Nephron (organoid): ENCODE data around the gene PTPRD.
A peak's percentile ranks its signal among the peaks of the same experiment; 100 is the strongest.

ENCODE experiments used
- H3K27ac Mint-ChIP-seq, 3 experiments: 2 replicates each; pipeline ENCODE4 v1.8.0; 2020; ENCODE audit warnings: mixed read lengths in 3 of 3, mild to moderate bottlenecking in 2 of 3, moderate library complexity in 1 of 3
- H3K27me3 Mint-ChIP-seq: 2 replicates; pipeline ENCODE4 v1.8.0; 2021; ENCODE audit warnings: low read depth, mild to moderate bottlenecking, moderate library complexity, mixed read lengths
- H3K36me3 Mint-ChIP-seq: 2 replicates; pipeline ENCODE4 v1.8.0; 2020; ENCODE audit warnings: low read depth, mixed read lengths
- H3K4me1 Mint-ChIP-seq: 2 replicates; pipeline ENCODE4 v1.8.0; 2020; ENCODE audit warnings: mixed read lengths
- H3K4me3 Mint-ChIP-seq, 3 experiments: 2 replicates each; pipeline ENCODE4 v1.8.0; 2020; ENCODE audit warnings: mild to moderate bottlenecking in 3 of 3, mixed read lengths in 3 of 3, moderate library complexity in 2 of 3
- H3K9me3 Mint-ChIP-seq: 2 replicates; pipeline ENCODE4 v1.8.0; 2020; ENCODE audit warnings: mixed read lengths
- TF ChIP-seq, protein P1 (sequence below), 3 experiments: fragments of 200-600 bp; sonication (generic); IDR thresholded peaks; one replicate each; pipeline ENCODE4 v1.5.0; 2021; ENCODE audit warnings: antibody characterized with exemption in 3 of 3; ENCODE audit not compliant: unreplicated experiment in 3 of 3

PTPRD gene

GRCh38 chr9:8835291-8835690, 1777.5 kb downstream of the PTPRD start:
- TF ChIP-seq, protein P1, sequence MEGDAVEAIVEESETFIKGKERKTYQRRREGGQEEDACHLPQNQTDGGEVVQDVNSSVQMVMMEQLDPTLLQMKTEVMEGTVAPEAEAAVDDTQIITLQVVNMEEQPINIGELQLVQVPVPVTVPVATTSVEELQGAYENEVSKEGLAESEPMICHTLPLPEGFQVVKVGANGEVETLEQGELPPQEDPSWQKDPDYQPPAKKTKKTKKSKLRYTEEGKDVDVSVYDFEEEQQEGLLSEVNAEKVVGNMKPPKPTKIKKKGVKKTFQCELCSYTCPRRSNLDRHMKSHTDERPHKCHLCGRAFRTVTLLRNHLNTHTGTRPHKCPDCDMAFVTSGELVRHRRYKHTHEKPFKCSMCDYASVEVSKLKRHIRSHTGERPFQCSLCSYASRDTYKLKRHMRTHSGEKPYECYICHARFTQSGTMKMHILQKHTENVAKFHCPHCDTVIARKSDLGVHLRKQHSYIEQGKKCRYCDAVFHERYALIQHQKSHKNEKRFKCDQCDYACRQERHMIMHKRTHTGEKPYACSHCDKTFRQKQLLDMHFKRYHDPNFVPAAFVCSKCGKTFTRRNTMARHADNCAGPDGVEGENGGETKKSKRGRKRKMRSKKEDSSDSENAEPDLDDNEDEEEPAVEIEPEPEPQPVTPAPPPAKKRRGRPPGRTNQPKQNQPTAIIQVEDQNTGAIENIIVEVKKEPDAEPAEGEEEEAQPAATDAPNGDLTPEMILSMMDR (IDR thresholded peaks at IDR 0.05; ENCODE audit: unreplicated experiment in 3 of 3) = no peak
- peaks cover 36% of the 10 kb centered on the region for H3K4me1 Mint-ChIP-seq
- peak overlapping the region in 2 of 3 experiments; percentile 37 to 77 for H3K27ac Mint-ChIP-seq
- H3K9me3 Mint-ChIP-seq = peaks cover 4% of the 10 kb centered on the region
- no peak overlapping the region for H3K4me3 Mint-ChIP-seq
- H3K27me3 Mint-ChIP-seq = no peaks in the 10 kb centered on the region
- peaks cover 39% of the 10 kb centered on the region for H3K36me3 Mint-ChIP-seq

DNA sequence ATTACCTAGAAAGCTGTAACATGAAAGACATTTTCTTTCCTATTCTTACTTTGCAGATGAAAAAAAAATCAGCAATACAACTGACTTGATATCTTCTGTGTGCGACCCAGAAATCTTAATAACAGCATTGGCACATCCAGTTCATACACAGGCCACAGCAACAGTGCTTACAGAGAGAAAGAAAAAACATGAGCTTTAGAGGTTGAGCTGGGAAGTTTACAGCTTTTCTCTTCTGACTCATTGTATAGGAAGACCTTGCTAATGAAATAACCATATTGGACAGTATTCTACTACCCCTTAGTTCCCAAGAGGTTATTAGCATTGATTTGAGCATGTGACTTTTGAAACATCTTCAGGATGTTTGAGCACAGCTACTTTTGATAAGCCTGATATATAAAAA, 1779.8 kb downstream of the PTPRD start:
- Mint-ChIP-seq H3K9me3 (peaks cover 2% of the 10 kb centered on the region), H3K36me3 (peaks cover 20% of the 10 kb centered on the region), H3K27me3 (no peaks in the 10 kb centered on the region), H3K4me1 (peaks cover 40% of the 10 kb centered on the region), H3K4me3 (no peak overlapping the region), H3K27ac (peak overlapping the region; percentile 76 to 92 (median 87))
- TF ChIP-seq, protein P1 (IDR thresholded peaks at IDR 0.05; ENCODE audit: unreplicated experiment in 3 of 3) = no peak

DNA sequence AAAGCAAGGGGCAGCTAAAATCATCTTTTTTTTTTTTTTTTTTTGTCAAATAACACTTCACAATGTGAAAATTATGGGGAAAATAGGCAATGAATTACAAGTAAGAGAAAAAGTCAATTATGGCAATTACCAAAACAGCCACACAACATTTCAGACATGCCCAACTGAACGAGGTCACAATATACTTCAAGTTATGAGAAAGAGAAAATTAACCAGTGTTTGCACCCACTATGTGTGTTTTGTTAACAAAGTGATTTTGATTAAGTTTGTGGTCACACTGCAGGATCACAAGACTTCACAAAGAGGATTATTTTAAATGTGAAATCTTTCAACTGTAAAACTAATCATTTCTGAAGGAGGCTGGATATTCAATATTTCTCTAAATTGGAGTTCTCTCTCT, 1780.4 kb downstream of the PTPRD start:
- Mint-ChIP-seq H3K9me3 (no peaks in the 10 kb centered on the region), H3K27me3 (no peaks in the 10 kb centered on the region), H3K36me3 (peaks cover 14% of the 10 kb centered on the region), H3K4me1 (peaks cover 40% of the 10 kb centered on the region), H3K27ac (peak overlapping the region; percentile 76 to 92 (median 87)), H3K4me3 (no peak overlapping the region)
- TF ChIP-seq, protein P1 (IDR thresholded peaks at IDR 0.05; ENCODE audit: unreplicated experiment in 3 of 3) = no peak

DNA sequence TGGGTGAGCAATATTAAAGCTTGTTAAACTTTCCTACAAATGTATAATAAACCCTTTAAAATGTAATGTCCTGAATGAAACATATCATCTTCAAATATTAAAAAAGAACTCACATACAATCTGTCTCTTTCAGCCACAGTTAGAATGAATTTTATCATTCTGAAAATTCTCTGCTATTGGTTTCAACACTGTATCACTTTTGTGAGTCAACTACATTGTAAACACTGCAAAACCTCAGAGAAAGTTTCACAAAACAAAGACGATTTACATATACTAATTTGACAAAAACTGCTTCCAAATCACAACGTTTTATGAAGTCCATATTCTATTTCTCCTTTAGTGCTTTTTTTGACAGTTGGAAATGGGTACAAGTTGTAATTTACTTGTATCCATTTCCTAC, 1781.2 kb downstream of the PTPRD start:
- peaks cover 46% of the 10 kb centered on the region for H3K4me1 Mint-ChIP-seq
- no peaks in the 10 kb centered on the region for H3K27me3 Mint-ChIP-seq
- H3K36me3 Mint-ChIP-seq = peaks cover 10% of the 10 kb centered on the region
- H3K4me3 Mint-ChIP-seq = peak overlapping the region in 1 of 3 experiments; percentile 13
- H3K27ac Mint-ChIP-seq = peak overlapping the region; percentile 76 to 92 (median 87)
- no peaks in the 10 kb centered on the region for H3K9me3 Mint-ChIP-seq
- TF ChIP-seq, protein P1 (IDR thresholded peaks at IDR 0.05; ENCODE audit: unreplicated experiment in 3 of 3) = no peak

- no peaks in the 10 kb centered on the region for H3K9me3 Mint-ChIP-seq
- H3K4me3 Mint-ChIP-seq = no peak overlapping the region
- H3K27ac Mint-ChIP-seq = peak overlapping the region; percentile 21 to 97 (median 71)
- no peaks in the 10 kb centered on the region for H3K27me3 Mint-ChIP-seq
- H3K4me1 Mint-ChIP-seq = peaks cover 64% of the 10 kb centered on the region
- H3K36me3 Mint-ChIP-seq = peaks cover 16% of the 10 kb centered on the region
- TF ChIP-seq, protein P1 (IDR thresholded peaks at IDR 0.05; ENCODE audit: unreplicated experiment in 3 of 3) = no peak
These were observed 1786.5 kb downstream of the PTPRD start for GRCh38 chr9:8826281-8826680.

- Mint-ChIP-seq H3K27me3 (no peaks in the 10 kb centered on the region), H3K27ac (peak overlapping the region; percentile 71 to 98 (median 97)), H3K9me3 (no peaks in the 10 kb centered on the region), H3K4me3 (no peak overlapping the region), H3K4me1 (peaks cover 66% of the 10 kb centered on the region), H3K36me3 (peaks cover 19% of the 10 kb centered on the region)
- TF ChIP-seq, protein P1 (IDR thresholded peaks at IDR 0.05; ENCODE audit: unreplicated experiment in 3 of 3) = no peak
These were observed 1787.1 kb downstream of the PTPRD start for GRCh38 chr9:8825585-8826147.
